GM12878 (cell line): Measurements from ENCODE around the gene GTF2F2. TPM values are rescaled to one million over a fixed set of nuclear protein-coding genes. Genes with fewer than 3 reads are reported as not detected.

Source experiments
- ATAC-seq: fragments of 200-7000 bp; cut with Tn5 transposase; 3 replicates; pipeline ENCODE4 v1.9.1; 2020; ENCODE audit warnings: mild to moderate bottlenecking, moderate library complexity
- BruUV-seq: library from RNA; stranded (reverse); fragments of 400-500 nt; replicated peaks from 2 replicates; lab custom pipeline; 2021; lab: Mats Ljungman, UMichigan
- CTCF ChIA-PET: fragments of 300-600 bp; sonication (Branson Sonifier 250); formaldehyde crosslinking; extraction: SDS; loops from one replicate; lab custom pipeline; 2021; ENCODE audit warnings: inconsistent platforms; lab: Yijun Ruan, JAX
- POLR2A ChIA-PET: fragments of 350-600 bp; formaldehyde crosslinking; extraction: SDS; loops from one replicate; lab custom pipeline; 2021; ENCODE audit warnings: inconsistent platforms; lab: Charles Lee
- RAD21 ChIA-PET: fragments of 300-600 bp; sonication (Branson Sonifier 250); formaldehyde crosslinking; loops from one replicate; lab custom pipeline; 2023; ENCODE audit warnings: antibody characterized with exemption; ENCODE audit not compliant: unreplicated experiment; lab: Charles Lee
- SMC1A ChIA-PET: fragments of 300-600 bp; sonication (Branson Sonifier 250); formaldehyde crosslinking; loops from one replicate; lab custom pipeline; 2023; ENCODE audit not compliant: unreplicated experiment, uncharacterized antibody; lab: Charles Lee
- DNase-seq: peaks from one replicate; pipeline ENCODE4 v3.0.0-alpha.2; 2011; ENCODE audit warnings: low read depth, low spot score
- FAIRE-seq: peaks from 3 replicates; lab custom pipeline; 2011; peaks lifted over from hg19 to GRCh38; lab: Jason Lieb, UNC
- H2AFZ ChIP-seq: 2 replicates; pipeline ENCODE4 v1.6.0; 2011; ENCODE audit warnings: low read depth, low read length, control low read depth; ENCODE audit not compliant: control insufficient read depth
- H3K27ac ChIP-seq: 2 replicates; pipeline ENCODE4 v1.5.1; 2011; ENCODE audit warnings: control low read depth; ENCODE audit not compliant: control insufficient read depth, insufficient read depth
- H3K27me3 ChIP-seq, 2 experiments: replicated peaks in 1 of 2; 2 replicates each; pipeline versions ENCODE4 v1.6.0 to v1.6.1; 2011; ENCODE audit warnings: low read length in 1 of 2; ENCODE audit not compliant: control insufficient read depth in 2 of 2, insufficient read depth in 2 of 2
- H3K36me3 ChIP-seq, 2 experiments: 2 replicates each; pipeline ENCODE4 v1.5.1; 2011; ENCODE audit warnings: low read length in 1 of 2; ENCODE audit not compliant: control insufficient read depth in 2 of 2, insufficient read depth in 2 of 2
- H3K4me1 ChIP-seq: 2 replicates; pipeline ENCODE4 v1.6.1; 2011; ENCODE audit warnings: mild to moderate bottlenecking, low read length, moderate library complexity, mixed read lengths; ENCODE audit not compliant: control insufficient read depth, insufficient read depth
- H3K4me2 ChIP-seq: 2 replicates; pipeline ENCODE4 v1.6.0; 2011; ENCODE audit warnings: control low read depth; ENCODE audit not compliant: control insufficient read depth, insufficient read depth
- H3K4me3 ChIP-seq: fragments of 200-600 bp; sonication (generic); 2 replicates; pipeline ENCODE4 v1.5.1; 2016
- H3K79me2 ChIP-seq: 2 replicates; pipeline ENCODE4 v1.6.0; 2011; ENCODE audit warnings: low read length; ENCODE audit not compliant: control insufficient read depth, insufficient read depth
- H3K9ac ChIP-seq: 2 replicates; pipeline ENCODE4 v1.8.0; 2011; ENCODE audit warnings: low read length, control low read depth, mixed read lengths; ENCODE audit not compliant: control insufficient read depth, insufficient read depth
- H3K9me3 ChIP-seq: replicated peaks from 3 replicates; pipeline ENCODE4 v1.5.1; 2011; ENCODE audit warnings: mild to moderate bottlenecking, low read length; ENCODE audit not compliant: control insufficient read depth, insufficient read depth
- H4K20me1 ChIP-seq: 2 replicates; pipeline ENCODE4 v1.6.0; 2011; ENCODE audit not compliant: control insufficient read depth, insufficient read depth
- BMI1 ChIP-seq: fragments of 450-650 bp; IDR thresholded peaks from 2 replicates; pipeline ENCODE4 v1.6.1; 2016; ENCODE audit warnings: mild to moderate bottlenecking, moderate library complexity, borderline replicate concordance
- BRCA1 ChIP-seq: IDR thresholded peaks from 2 replicates; pipeline ENCODE4 v1.6.1; 2011; ENCODE audit warnings: low read depth, low read length, improper control_type of control experiment
- EGR1 ChIP-seq, 2 experiments: IDR thresholded peaks; 1 replicate in 1 of 2; 2 replicates in 1 of 2; pipeline ENCODE4 v1.6.1; 2011 to 2012; ENCODE audit warnings: low read depth in 2 of 2, low read length in 2 of 2, borderline replicate concordance in 1 of 2, mild to moderate bottlenecking in 1 of 2, moderate library complexity in 1 of 2
- FOXM1 ChIP-seq: IDR thresholded peaks from 2 replicates; pipeline ENCODE4 v1.6.1; 2012; ENCODE audit warnings: low read depth, mild to moderate bottlenecking, inconsistent platforms, low read length, moderate library complexity
- MXI1 ChIP-seq: fragments of 150-350 bp; IDR thresholded peaks from 2 replicates; pipeline ENCODE4 v1.6.1; 2011; ENCODE audit warnings: low read depth, mild to moderate bottlenecking, inconsistent platforms, low read length, improper control_type of control experiment
- PKNOX1 ChIP-seq: fragments of 450-650 bp; IDR thresholded peaks from 2 replicates; pipeline ENCODE4 v1.6.1; 2016; ENCODE audit warnings: mild to moderate bottlenecking
- RUNX3 ChIP-seq: IDR thresholded peaks from 2 replicates; pipeline ENCODE4 v1.6.1; 2012; ENCODE audit warnings: low read length, inconsistent platforms
- ZNF207 ChIP-seq: fragments of 450-650 bp; IDR thresholded peaks from 2 replicates; pipeline ENCODE4 v1.6.1; 2014; ENCODE audit warnings: antibody characterized with exemption, mild to moderate bottlenecking, borderline replicate concordance
- ZNF687 ChIP-seq: fragments of 450-650 bp; IDR thresholded peaks from 2 replicates; pipeline ENCODE4 v1.6.1; 2017; ENCODE audit warnings: mild to moderate bottlenecking, moderate library complexity
- WGBS: methylation state at CpG from one replicate; pipeline ENCODE4 v1.1.6; 2016; ENCODE audit warnings: low lambda C conversion rate; ENCODE audit not compliant: insufficient replicate concordance, insufficient coverage; ENCODE audit errors: missing lambda C conversion rate; 5-methylcytosine and 5-hydroxymethylcytosine counted together
- in situ Hi-C: fragments of 300-500 bp; cut with MboI; formaldehyde crosslinking; loops from 9 replicates; pipeline ENCODE4 v1.14.3; 2018; ENCODE audit warnings: mixed read lengths
- intact Hi-C: fragments of 100-400 bp; cut with micrococcal nuclease; formaldehyde crosslinking; loops from one replicate; pipeline ENCODE4 v1.14.2; 2022; ENCODE audit not compliant: unreplicated experiment
- polyA plus RNA-seq, 11 experiments: library from polyadenylated mRNA; depleted of rRNA in 4 of 11; unstranded in 6 of 11; stranded (reverse) in 5 of 11; fragments of >200 nt; fragmentation: Nextera tagmentation in 4 of 11; fragmentation: Illumina TruSeq in 1 of 11; extraction: Ambion mirVana in 4 of 11; extraction: Trizol in 1 of 11; gene quantifications; 1 replicate in 1 of 11; 2 replicates in 10 of 11; pipeline versions ENCODE4 v1.2.1 to v1.2.3, GENCODE V29; 2011 to 2016; ENCODE audit warnings: inconsistent platforms in 2 of 11, missing spikeins in 2 of 11, low read depth in 1 of 11
- total RNA-seq, 4 experiments: library from RNA; depleted of rRNA in 3 of 4; stranded (reverse); fragments of >200 nt in 3 of 4; fragmentation: Illumina TruSeq in 1 of 4; extraction: Trizol in 1 of 4; gene quantifications; 2 replicates each; pipeline versions ENCODE4 v1.2.1 to v1.2.3, GENCODE V29; 2013 to 2021
- TF ChIP-seq, protein P1 (sequence below): fragments of 450-650 bp; IDR thresholded peaks from 2 replicates; pipeline ENCODE4 v1.6.1; 2017; ENCODE audit warnings: mild to moderate bottlenecking, low read depth, inconsistent platforms; ENCODE audit not compliant: poor library complexity, severe bottlenecking
- TF ChIP-seq, protein P2 (sequence below): IDR thresholded peaks from 2 replicates; pipeline ENCODE4 v1.6.1; 2011; ENCODE audit warnings: low read depth, low read length, improper control_type of control experiment, borderline replicate concordance

GTF2F2 gene
- total and polyA plus RNA-seq, 10 of the 15 experiments (the other 5 are each of a cell fraction or from before 2014, with no cell fraction given) = 14.5 to 30.8 (median 22.6) TPM

GRCh38 chr13:45215392-45216077 lies 95.2 kb downstream of the GTF2F2 start:
- Histone ChIP-seq H3K27ac (no peak overlapping the region), H3K4me3 (no peak overlapping the region), H3K4me2 (no peak overlapping the region), H3K4me1 (no peaks in the 10 kb centered on the region), H3K9me3 (no peaks in the 10 kb centered on the region), H3K9ac (no peak overlapping the region), H4K20me1 (no peaks in the 10 kb centered on the region), H2AFZ (no peak overlapping the region), H3K27me3 (no peaks in the 10 kb centered on the region), H3K79me2 (no peaks in the 10 kb centered on the region), H3K36me3 (no peaks in the 10 kb centered on the region; a peak in 3 of 4 replicates)
- no peak for DNase-seq
- in situ Hi-C loops = no loop called here
- ATAC-seq = no peak; the same call in 2 of the 3 replicates
- POLR2A ChIA-PET = interaction anchor here (0.5 to 1.3 kb wide), 4 partner anchors 8 to 61 kb away, joined by 3 to 4 read pairs (median 3); no protein-coding TSS in a partner anchor
- FAIRE-seq = peak; percentile 71
- RAD21 ChIA-PET = interaction anchor here (1.1 kb wide), 1 partner anchor 16 kb away, joined by 3 read pairs; no protein-coding TSS in a partner anchor
- WGBS = 83% methylated on average over 9 of the region's 9 CpGs
- CTCF ChIA-PET = interaction anchor here (2.0 kb wide), 1 partner anchor 8 kb away, joined by 7 read pairs; no protein-coding TSS in a partner anchor
- intact Hi-C loops = no loop called here
- BruUV-seq = no TSS peak
- SMC1A ChIA-PET = interaction anchor here (1.0 to 2.2 kb wide), 2 partner anchors 10 to 23 kb away, joined by 3 to 16 read pairs; no protein-coding TSS in a partner anchor
- TF ChIP-seq FOXM1 (no peak), RUNX3 (no peak), BRCA1 (no peak), ZNF687 (no peak), EGR1 (IDR thresholded peaks at IDR 0.05; ENCODE audit: borderline replicate concordance in 1 of 2, low read depth in 2 of 2, low read length in 2 of 2) (no peak), ZNF207 (no peak), BMI1 (no peak), PKNOX1 (no peak), MXI1 (no peak)
- TF ChIP-seq, protein P1, sequence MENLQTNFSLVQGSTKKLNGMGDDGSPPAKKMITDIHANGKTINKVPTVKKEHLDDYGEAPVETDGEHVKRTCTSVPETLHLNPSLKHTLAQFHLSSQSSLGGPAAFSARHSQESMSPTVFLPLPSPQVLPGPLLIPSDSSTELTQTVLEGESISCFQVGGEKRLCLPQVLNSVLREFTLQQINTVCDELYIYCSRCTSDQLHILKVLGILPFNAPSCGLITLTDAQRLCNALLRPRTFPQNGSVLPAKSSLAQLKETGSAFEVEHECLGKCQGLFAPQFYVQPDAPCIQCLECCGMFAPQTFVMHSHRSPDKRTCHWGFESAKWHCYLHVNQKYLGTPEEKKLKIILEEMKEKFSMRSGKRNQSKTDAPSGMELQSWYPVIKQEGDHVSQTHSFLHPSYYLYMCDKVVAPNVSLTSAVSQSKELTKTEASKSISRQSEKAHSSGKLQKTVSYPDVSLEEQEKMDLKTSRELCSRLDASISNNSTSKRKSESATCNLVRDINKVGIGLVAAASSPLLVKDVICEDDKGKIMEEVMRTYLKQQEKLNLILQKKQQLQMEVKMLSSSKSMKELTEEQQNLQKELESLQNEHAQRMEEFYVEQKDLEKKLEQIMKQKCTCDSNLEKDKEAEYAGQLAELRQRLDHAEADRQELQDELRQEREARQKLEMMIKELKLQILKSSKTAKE = no peak
- TF ChIP-seq, protein P2, sequence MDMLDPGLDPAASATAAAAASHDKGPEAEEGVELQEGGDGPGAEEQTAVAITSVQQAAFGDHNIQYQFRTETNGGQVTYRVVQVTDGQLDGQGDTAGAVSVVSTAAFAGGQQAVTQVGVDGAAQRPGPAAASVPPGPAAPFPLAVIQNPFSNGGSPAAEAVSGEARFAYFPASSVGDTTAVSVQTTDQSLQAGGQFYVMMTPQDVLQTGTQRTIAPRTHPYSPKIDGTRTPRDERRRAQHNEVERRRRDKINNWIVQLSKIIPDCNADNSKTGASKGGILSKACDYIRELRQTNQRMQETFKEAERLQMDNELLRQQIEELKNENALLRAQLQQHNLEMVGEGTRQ = no peak
